ENCODE data around the gene ZNF776. TPM values are rescaled to one million over a fixed set of nuclear protein-coding genes. Genes with fewer than 3 reads are reported as not detected.

Gene ZNF776
- total RNA-seq, 1 donor from 2014 or later = 48.3 TPM

- Mint-ChIP-seq H3K27ac (no peak overlapping the region), H3K4me1 (no peaks in the 10 kb centered on the region), H3K36me3 (peaks cover 93% of the 10 kb centered on the region), H3K4me3 (no peak overlapping the region), H3K27me3 (ENCODE audit: insufficient read depth, low read depth) (peaks cover 5% of the 10 kb centered on the region), H3K9me3 (peaks cover 69% of the 10 kb centered on the region)
- peaks cover 41% of the 10 kb centered on the region for H3K79me2 ChIP-seq (ENCODE audit: low read depth)
- H2AFZ ChIP-seq (replicated peaks) = no peak overlapping the region
- H3F3A ChIP-seq (ENCODE audit: low read depth) = peaks cover 6% of the 10 kb centered on the region
- H3K27me3 ChIP-seq = no peaks in the 10 kb centered on the region
- no peak overlapping the region for H3K9ac ChIP-seq
- H3K36me3 ChIP-seq = peaks cover 34% of the 10 kb centered on the region
- no peak overlapping the region for H3K4me2 ChIP-seq
- H4K20me1 ChIP-seq (ENCODE audit: low read depth) = peaks cover 31% of the 10 kb centered on the region
- no peak overlapping the region for H3K4me3 ChIP-seq
- H3K27ac ChIP-seq = no peak overlapping the region
- H3K4me1 ChIP-seq = no peaks in the 10 kb centered on the region
- DNase-seq (ENCODE audit: low spot score) = no peak
- TF ChIP-seq CTCF (IDR thresholded peaks at IDR 0.05) (no peak), EZH2phosphoT487 (IDR thresholded peaks at IDR 0.05) (no peak), EZH2 (IDR thresholded peaks at IDR 0.05) (no peak)
- no peaks in the 10 kb centered on the region for H3K9me3 ChIP-seq (ENCODE audit: low read depth)
Observed at GRCh38 chr19:57754091-57754673, 7.6 kb downstream of the ZNF776 start.

GRCh38 chr19:57755031-57755430, 8.4 kb downstream of the ZNF776 start:
- no peak overlapping the region for H2AFZ ChIP-seq (replicated peaks)
- peaks cover 32% of the 10 kb centered on the region for H3K79me2 ChIP-seq (ENCODE audit: low read depth)
- no peaks in the 10 kb centered on the region for H3K4me1 ChIP-seq
- no peak overlapping the region for H3K4me3 ChIP-seq
- H3K27me3 ChIP-seq = no peaks in the 10 kb centered on the region
- no peaks in the 10 kb centered on the region for H3K9me3 ChIP-seq (ENCODE audit: low read depth)
- no peak overlapping the region for H3K4me2 ChIP-seq
- no peak for DNase-seq (ENCODE audit: low spot score)
- Mint-ChIP-seq H3K4me1 (no peaks in the 10 kb centered on the region), H3K36me3 (peaks cover 89% of the 10 kb centered on the region), H3K4me3 (no peak overlapping the region), H3K9me3 (peaks cover 64% of the 10 kb centered on the region), H3K27me3 (ENCODE audit: insufficient read depth, low read depth) (peaks cover 8% of the 10 kb centered on the region), H3K27ac (no peak overlapping the region)
- no peak overlapping the region for H3K27ac ChIP-seq
- peaks cover 6% of the 10 kb centered on the region for H3F3A ChIP-seq (ENCODE audit: low read depth)
- peaks cover 22% of the 10 kb centered on the region for H4K20me1 ChIP-seq (ENCODE audit: low read depth)
- TF ChIP-seq CTCF (IDR thresholded peaks at IDR 0.05) (no peak), EZH2phosphoT487 (IDR thresholded peaks at IDR 0.05) (no peak), EZH2 (IDR thresholded peaks at IDR 0.05) (no peak)
- peaks cover 34% of the 10 kb centered on the region for H3K36me3 ChIP-seq
- no peak overlapping the region for H3K9ac ChIP-seq

- H3K27ac Mint-ChIP-seq = no peak overlapping the region
- no peak overlapping the region for H2AFZ ChIP-seq (replicated peaks)
- H3K4me3 Mint-ChIP-seq = no peak overlapping the region
- no peak overlapping the region for H3K9ac ChIP-seq
- no peak for TF ChIP-seq EZH2 (IDR thresholded peaks at IDR 0.05)
- no peak for TF ChIP-seq EZH2phosphoT487 (IDR thresholded peaks at IDR 0.05)
- TF ChIP-seq CTCF (IDR thresholded peaks at IDR 0.05) = no peak
- H3K27ac ChIP-seq = no peak overlapping the region
- H3K36me3 Mint-ChIP-seq = peaks cover 82% of the 10 kb centered on the region
- DNase-seq (ENCODE audit: low spot score) = no peak
- no peaks in the 10 kb centered on the region for H3K4me1 Mint-ChIP-seq
- peaks cover 18% of the 10 kb centered on the region for H3K79me2 ChIP-seq (ENCODE audit: low read depth)
- no peaks in the 10 kb centered on the region for H3K4me1 ChIP-seq
- no peak overlapping the region for H3K4me2 ChIP-seq
- peaks cover 43% of the 10 kb centered on the region for H3K9me3 Mint-ChIP-seq
- H4K20me1 ChIP-seq (ENCODE audit: low read depth) = peaks cover 17% of the 10 kb centered on the region
- H3K9me3 ChIP-seq (ENCODE audit: low read depth) = no peaks in the 10 kb centered on the region
- H3K27me3 Mint-ChIP-seq (ENCODE audit: insufficient read depth, low read depth) = peaks cover 8% of the 10 kb centered on the region
- H3K27me3 ChIP-seq = no peaks in the 10 kb centered on the region
- H3F3A ChIP-seq (ENCODE audit: low read depth) = peaks cover 6% of the 10 kb centered on the region
- H3K36me3 ChIP-seq = peaks cover 34% of the 10 kb centered on the region
- no peak overlapping the region for H3K4me3 ChIP-seq
Observed at GRCh38 chr19:57757941-57758340, 11.3 kb downstream of the ZNF776 start.
